Endothelial cell of umbilical vein (primary cell): Measurements from ENCODE around the gene DCUN1D4. TPM values are rescaled to one million over a fixed set of nuclear protein-coding genes. Genes with fewer than 3 reads are reported as not detected.

Experiments
- BruUV-seq: library from RNA; stranded (reverse); fragments of 400-500 nt; replicated peaks from 2 replicates; lab custom pipeline; 2021; lab: Mats Ljungman, UMichigan
- CTCF ChIA-PET: fragments of 300-600, 350-600 bp; sonication (Branson Sonifier 250); formaldehyde crosslinking; loops from one replicate; lab custom pipeline; 2021; ENCODE audit warnings: antibody characterized with exemption, inconsistent platforms; lab: Charles Lee
- POLR2A ChIA-PET: fragments of 300-600, 350-600 bp; sonication (Branson Sonifier 250); formaldehyde crosslinking; loops from one replicate; lab custom pipeline; 2021; ENCODE audit warnings: antibody characterized with exemption, inconsistent platforms; lab: Charles Lee
- DNase-seq: peaks from one replicate; pipeline ENCODE4 v3.0.0-alpha.2; 2011; ENCODE audit warnings: low read depth, low spot score
- FAIRE-seq: peaks from 2 replicates; lab custom pipeline; 2011; peaks lifted over from hg19 to GRCh38; lab: Jason Lieb, UNC
- H2AFZ ChIP-seq: 2 replicates; pipeline ENCODE4 v1.6.0; 2012; ENCODE audit warnings: low read depth, low read length, control low read depth, inconsistent platforms
- H3K27ac ChIP-seq: 2 replicates; pipeline ENCODE4 v1.5.1; 2011; ENCODE audit warnings: low read depth, mild to moderate bottlenecking, control low read depth, low read length, moderate library complexity; ENCODE audit not compliant: insufficient read depth
- H3K27me3 ChIP-seq, 2 experiments: 2 replicates each; pipeline versions ENCODE4 v1.6.0 to v1.6.1; 2011; ENCODE audit warnings: low read length in 2 of 2, mixed read lengths in 1 of 2; ENCODE audit not compliant: control insufficient read depth in 2 of 2, insufficient read depth in 2 of 2
- H3K36me3 ChIP-seq, 2 experiments: 2 replicates in 1 of 2; 3 replicates in 1 of 2; pipeline ENCODE4 v1.5.1; 2011; ENCODE audit warnings: low read length in 2 of 2, mild to moderate bottlenecking in 1 of 2, moderate library complexity in 1 of 2; ENCODE audit not compliant: control insufficient read depth in 2 of 2, insufficient read depth in 2 of 2; ENCODE audit errors: extremely low read depth in 1 of 2
- H3K4me1 ChIP-seq: 3 replicates; pipeline ENCODE4 v1.5.1; 2011; ENCODE audit warnings: mild to moderate bottlenecking, low read length; ENCODE audit not compliant: control insufficient read depth, insufficient read depth; ENCODE audit errors: extremely low read depth
- H3K4me2 ChIP-seq: 2 replicates; pipeline ENCODE4 v1.6.1; 2011; ENCODE audit warnings: low read length, control low read depth, mixed read lengths; ENCODE audit not compliant: insufficient read depth
- H3K4me3 ChIP-seq, 3 experiments: fragments of 200-600 bp in 1 of 3; sonication (generic), shearing (Covaris generic) in 1 of 3; replicated peaks in 1 of 3; 2 replicates each; pipeline ENCODE4 v1.5.1; 2011 to 2016; ENCODE audit warnings: control low read depth in 3 of 3, low read length in 3 of 3, mild to moderate bottlenecking in 2 of 3, inconsistent platforms in 1 of 3, low read depth in 1 of 3, moderate library complexity in 1 of 3; ENCODE audit not compliant: insufficient read depth in 1 of 3
- H3K79me2 ChIP-seq: 2 replicates; pipeline ENCODE4 v1.6.0; 2012; ENCODE audit warnings: low read length, inconsistent platforms; ENCODE audit not compliant: control insufficient read depth, insufficient read depth
- H3K9ac ChIP-seq: replicated peaks from 2 replicates; pipeline ENCODE3; 2011; ENCODE audit warnings: low read length, control low read depth; ENCODE audit not compliant: insufficient read depth; ENCODE audit errors: extremely low read depth
- H3K9me1 ChIP-seq: replicated peaks from 3 replicates; pipeline ENCODE4 v1.6.0; 2011; ENCODE audit warnings: mild to moderate bottlenecking, low read length; ENCODE audit not compliant: control insufficient read depth, insufficient read depth; ENCODE audit errors: extremely low read depth
- H3K9me3 ChIP-seq: replicated peaks from 2 replicates; pipeline ENCODE4 v1.5.1; 2012; ENCODE audit warnings: low read length, inconsistent platforms; ENCODE audit not compliant: control insufficient read depth, insufficient read depth
- H4K20me1 ChIP-seq: replicated peaks from 2 replicates; pipeline ENCODE3; 2011; ENCODE audit warnings: mild to moderate bottlenecking, low read length; ENCODE audit not compliant: control insufficient read depth, insufficient read depth; ENCODE audit errors: extremely low read depth
- EZH2 ChIP-seq: IDR thresholded peaks from 2 replicates; pipeline ENCODE4 v1.6.1; 2012; ENCODE audit warnings: borderline replicate concordance, low read depth, mild to moderate bottlenecking, moderate library complexity, low read length, inconsistent platforms; ENCODE audit not compliant: severe bottlenecking
- FOS ChIP-seq: IDR thresholded peaks from 2 replicates; pipeline ENCODE4 v1.6.1; 2011; ENCODE audit warnings: mild to moderate bottlenecking, low read length, moderate library complexity, borderline replicate concordance; ENCODE audit not compliant: insufficient read depth
- GATA2 ChIP-seq: IDR thresholded peaks from 2 replicates; pipeline ENCODE4 v1.7.0; 2011; ENCODE audit warnings: low read depth, mild to moderate bottlenecking, moderate library complexity, mixed read lengths, low read length; ENCODE audit not compliant: insufficient read length, insufficient read depth
- JUN ChIP-seq: IDR thresholded peaks from 2 replicates; pipeline ENCODE4 v1.6.1; 2011; ENCODE audit warnings: borderline replicate concordance, low read depth; ENCODE audit not compliant: insufficient read length, insufficient read depth
- MYC ChIP-seq: IDR thresholded peaks from one replicate; pipeline ENCODE4 v1.6.1; 2011; ENCODE audit warnings: mild to moderate bottlenecking, low read depth, low read length
- POLR2A ChIP-seq: IDR thresholded peaks from 2 replicates; pipeline ENCODE4 v1.6.1; 2012; ENCODE audit warnings: low read depth, mild to moderate bottlenecking, control low read depth, low read length
- POLR2AphosphoS5 ChIP-seq: IDR thresholded peaks from 2 replicates; pipeline ENCODE4 v1.6.1; 2012; ENCODE audit warnings: low read depth, mild to moderate bottlenecking, control low read depth, low read length, moderate library complexity; ENCODE audit not compliant: insufficient read depth
- dilution Hi-C: fragments of 300-500 bp; cut with MboI; formaldehyde crosslinking; loops from one replicate; pipeline ENCODE4 v1.15.0; 2019; ENCODE audit warnings: low sequenced_read_pairs; ENCODE audit not compliant: extremely low pct_ligation_motif_present
- intact Hi-C: fragments of 100-400 bp; cut with micrococcal nuclease; formaldehyde crosslinking; loops from one replicate; pipeline ENCODE4 v1.10.0; 2022
- polyA plus RNA-seq, 4 experiments: library from polyadenylated mRNA; depleted of rRNA in 3 of 4; stranded (reverse) in 3 of 4; unstranded in 1 of 4; fragments of >200 nt; gene quantifications; 2 replicates each; pipeline versions ENCODE4 v1.2.1 to v1.2.3, GENCODE V29; 2011 to 2012; ENCODE audit warnings: missing spikeins in 1 of 4
- total RNA-seq: library from RNA; stranded (reverse); gene quantifications from 2 replicates; pipeline ENCODE4 v1.2.3, GENCODE V29; 2021
- TF ChIP-seq, protein P1 (sequence below): IDR thresholded peaks from 2 replicates; pipeline ENCODE4 v1.6.1; 2011; ENCODE audit not compliant: insufficient read depth, insufficient read length

Gene DCUN1D4
- total and polyA plus RNA-seq, 2 donors (not counting 3 experiments of a cell fraction or from before 2014, with no cell fraction given), result 24.8 to 50.6 TPM

DNA sequence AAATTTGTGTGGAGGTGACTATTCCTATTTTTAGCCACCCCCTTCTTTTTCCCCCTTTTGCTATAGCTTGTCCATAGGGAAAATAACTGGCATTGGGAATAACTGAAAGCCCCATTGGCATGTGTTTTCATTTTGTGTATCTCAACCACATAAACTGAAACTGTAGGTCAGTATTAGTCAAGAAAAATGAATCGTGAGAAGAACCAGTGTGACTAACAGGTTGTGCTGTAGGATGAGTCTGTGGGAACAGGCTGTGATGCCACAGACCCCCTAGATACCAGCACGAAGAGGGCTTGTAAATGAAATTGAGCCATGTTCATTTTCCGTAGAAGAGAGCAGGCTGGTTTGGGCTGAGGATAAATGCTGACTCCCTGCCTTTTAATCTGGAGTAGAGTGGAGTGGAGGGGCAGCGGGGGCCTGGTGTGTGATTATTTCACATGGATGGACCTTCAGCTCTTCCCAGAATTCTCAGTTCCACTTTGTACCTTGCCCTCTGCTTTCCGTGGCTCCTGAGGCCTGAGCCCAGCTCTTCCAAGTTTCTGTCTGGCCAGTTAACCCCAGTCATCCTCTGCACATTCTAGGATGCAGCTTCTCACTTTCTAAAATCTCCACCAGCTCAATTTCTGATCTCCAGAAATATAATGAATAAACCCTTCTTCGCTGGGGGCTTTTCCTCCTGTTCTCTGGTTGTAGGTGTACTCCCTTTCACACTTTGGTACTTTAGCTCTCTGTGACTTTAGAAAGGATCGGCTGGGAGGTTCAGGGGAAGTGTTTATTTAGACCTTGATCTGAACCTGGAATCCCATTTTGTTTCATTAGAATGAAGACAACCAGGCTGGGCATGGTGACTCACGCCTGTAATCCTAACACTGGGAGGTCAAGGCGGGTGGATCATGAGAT is 37.3 kb downstream of the DCUN1D4 start:
- Histone ChIP-seq H3K79me2 (no peaks in the 10 kb centered on the region), H3K4me2 (no peak overlapping the region), H3K4me3 (no peak overlapping the region), H4K20me1 (no peaks in the 10 kb centered on the region), H2AFZ (no peak overlapping the region), H3K27ac (no peak overlapping the region), H3K36me3 (peaks cover 5 to 6% of the 10 kb centered on the region in 2 experiments), H3K27me3 (no peaks in the 10 kb centered on the region), H3K9me1 (no peaks in the 10 kb centered on the region), H3K9ac (no peak overlapping the region), H3K9me3 (no peaks in the 10 kb centered on the region), H3K4me1 (no peaks in the 10 kb centered on the region)
- ChIA-PET CTCF (no interaction called here), POLR2A (no interaction called here)
- no peak for FAIRE-seq
- dilution Hi-C loops (no loop called here), intact Hi-C loops (no loop called here)
- DNase-seq, result no peak
- no peak for TF ChIP-seq MYC
- TF ChIP-seq, protein P1, sequence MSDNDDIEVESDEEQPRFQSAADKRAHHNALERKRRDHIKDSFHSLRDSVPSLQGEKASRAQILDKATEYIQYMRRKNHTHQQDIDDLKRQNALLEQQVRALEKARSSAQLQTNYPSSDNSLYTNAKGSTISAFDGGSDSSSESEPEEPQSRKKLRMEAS, result no peak
- TF ChIP-seq GATA2, result no peak
- TF ChIP-seq POLR2A, result no peak
- TF ChIP-seq FOS, result no peak
- no peak for TF ChIP-seq JUN
- no peak for TF ChIP-seq POLR2AphosphoS5
- TF ChIP-seq EZH2, result no peak
- no TSS peak for BruUV-seq
